ENCODE data around the gene CUL3. TPM values are rescaled to one million over a fixed set of nuclear protein-coding genes. Genes with fewer than 3 reads are reported as not detected.

CUL3 gene
- total and polyA plus RNA-seq, 2 of the 13 experiments (the other 11 are each of a cell fraction or from before 2014, with no cell fraction given) = 33.2 to 62.3 TPM

GRCh38 chr2:224444783-224445182 lies 140.4 kb downstream of the CUL3 start:
- FAIRE-seq (no peak), DNase-seq (ENCODE audit: low spot score) (no peak), ATAC-seq (no peak)
- peaks cover 13% of the 10 kb centered on the region; the same call in 1 of the 2 replicates for H3K4me1 ChIP-seq (ENCODE audit: insufficient read depth, low read length)
- H3K9me3 ChIP-seq (ENCODE audit: low read length) = no peaks in the 10 kb centered on the region
- H3K27me3 ChIP-seq (ENCODE audit: control insufficient read depth in 1 of 2, insufficient read depth in 2 of 2, low read length in 2 of 2) = peaks cover 3 to 28% of the 10 kb centered on the region in 2 experiments; a peak in 4 of 5 replicates
- no peaks in the 10 kb centered on the region for H3K79me2 ChIP-seq (ENCODE audit: insufficient read depth, low read length)
- no peaks in the 10 kb centered on the region for H4K20me1 ChIP-seq (ENCODE audit: insufficient read depth, low read length)
- TF ChIP-seq ELF4 (CRISPR knock-in tag; IDR thresholded peaks at IDR 0.05; ENCODE audit: borderline replicate concordance) = no peak
- no peak for TF ChIP-seq ZNF136 (CRISPR knock-in tag; IDR thresholded peaks at IDR 0.05; ENCODE audit: low read depth)
- TF ChIP-seq, protein P1, sequence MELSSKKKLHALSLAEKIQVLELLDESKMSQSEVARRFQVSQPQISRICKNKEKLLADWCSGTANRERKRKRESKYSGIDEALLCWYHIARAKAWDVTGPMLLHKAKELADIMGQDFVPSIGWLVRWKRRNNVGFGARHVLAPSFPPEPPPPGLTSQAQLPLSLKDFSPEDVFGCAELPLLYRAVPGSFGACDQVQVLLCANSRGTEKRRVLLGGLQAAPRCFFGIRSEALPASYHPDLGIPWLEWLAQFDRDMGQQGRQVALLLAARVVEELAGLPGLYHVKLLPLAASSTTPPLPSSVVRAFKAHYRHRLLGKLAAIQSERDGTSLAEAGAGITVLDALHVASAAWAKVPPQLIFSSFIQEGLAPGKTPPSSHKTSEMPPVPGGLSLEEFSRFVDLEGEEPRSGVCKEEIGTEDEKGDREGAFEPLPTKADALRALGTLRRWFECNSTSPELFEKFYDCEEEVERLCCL (CRISPR knock-in tag; IDR thresholded peaks at IDR 0.05; ENCODE audit: borderline replicate concordance) = no peak
- H3K4me3 ChIP-seq (replicated peaks in 1 of 3; ENCODE audit: insufficient read depth in 1 of 3, low read depth in 2 of 3, low read length in 3 of 3) = no peak overlapping the region
- CTCF ChIA-PET (ENCODE audit: low intra/inter-chr PET ratio, low total read pairs) = no interaction called here
- 47% methylated on average over 4 of the region's 4 CpGs for WGBS (ENCODE audit: low lambda C conversion rate)
- no peaks in the 10 kb centered on the region for H3K36me3 ChIP-seq (replicated peaks in 1 of 2; ENCODE audit: control insufficient read depth in 1 of 2, insufficient read depth in 2 of 2, low read length in 2 of 2)
- H2AFZ ChIP-seq (ENCODE audit: low read length) = no peak overlapping the region
- H3K27ac ChIP-seq (ENCODE audit: extremely low read length, insufficient read depth, low read length) = no peak overlapping the region
- POLR2A ChIA-PET = no interaction called here
- intact Hi-C loops (cut with micrococcal nuclease; ENCODE audit: unreplicated experiment) = no loop called here
- in situ Hi-C loops (cut with HindIII; ENCODE audit: extremely low pct_ligation_motif_present, low pct_unique_long_range_greater_than_20kb) = loop anchor here (5.0 kb wide), 1 partner anchor 87 kb away; no protein-coding TSS in a partner anchor
- no peak overlapping the region for H3K4me2 ChIP-seq (ENCODE audit: low read depth, low read length)
- H3K9ac ChIP-seq (ENCODE audit: insufficient read depth, low read depth, low read length) = no peak overlapping the region
- BruUV-seq (replicated peaks) = no TSS peak

GRCh38 chr2:224444021-224444420 lies 141.1 kb downstream of the CUL3 start:
- Histone ChIP-seq H3K4me2 (ENCODE audit: low read depth, low read length) (no peak overlapping the region), H3K9me3 (ENCODE audit: low read length) (no peaks in the 10 kb centered on the region), H3K79me2 (ENCODE audit: insufficient read depth, low read length) (no peaks in the 10 kb centered on the region), H2AFZ (ENCODE audit: low read length) (no peak overlapping the region), H4K20me1 (ENCODE audit: insufficient read depth, low read length) (no peaks in the 10 kb centered on the region), H3K4me1 (ENCODE audit: insufficient read depth, low read length) (peaks cover 13% of the 10 kb centered on the region; the same call in 1 of the 2 replicates), H3K36me3 (replicated peaks in 1 of 2; ENCODE audit: control insufficient read depth in 1 of 2, insufficient read depth in 2 of 2, low read length in 2 of 2) (no peaks in the 10 kb centered on the region), H3K9ac (ENCODE audit: insufficient read depth, low read depth, low read length) (no peak overlapping the region), H3K27ac (ENCODE audit: extremely low read length, insufficient read depth, low read length) (no peak overlapping the region), H3K27me3 (ENCODE audit: control insufficient read depth in 1 of 2, insufficient read depth in 2 of 2, low read length in 2 of 2) (peaks cover 3 to 28% of the 10 kb centered on the region in 2 experiments; a peak in 4 of 5 replicates), H3K4me3 (replicated peaks in 1 of 3; ENCODE audit: insufficient read depth in 1 of 3, low read depth in 2 of 3, low read length in 3 of 3) (no peak overlapping the region)
- TF ChIP-seq WIZ (CRISPR knock-in tag; IDR thresholded peaks at IDR 0.05) (no peak), HDAC6 (IDR thresholded peaks at IDR 0.05; ENCODE audit: low read depth, low read length) (no peak), SRSF1 (optimal IDR thresholded peaks at IDR 0.05; ENCODE audit: low read depth, low read length) (no peak), SALL2 (CRISPR knock-in tag; IDR thresholded peaks at IDR 0.05) (no peak), ZNF607 (CRISPR knock-in tag; IDR thresholded peaks at IDR 0.05; ENCODE audit: borderline replicate concordance) (no peak), KLF15 (CRISPR knock-in tag; IDR thresholded peaks at IDR 0.05; ENCODE audit: borderline replicate concordance) (no peak), STAG1 (CRISPR knock-in tag; IDR thresholded peaks at IDR 0.05) (no peak), ZNF550 (CRISPR knock-in tag; IDR thresholded peaks at IDR 0.05; ENCODE audit: borderline replicate concordance) (no peak), SALL1 (CRISPR knock-in tag; IDR thresholded peaks at IDR 0.05) (no peak), ZNF24 (IDR thresholded peaks at IDR 0.05) (no peak)
- TF ChIP-seq, protein P2, sequence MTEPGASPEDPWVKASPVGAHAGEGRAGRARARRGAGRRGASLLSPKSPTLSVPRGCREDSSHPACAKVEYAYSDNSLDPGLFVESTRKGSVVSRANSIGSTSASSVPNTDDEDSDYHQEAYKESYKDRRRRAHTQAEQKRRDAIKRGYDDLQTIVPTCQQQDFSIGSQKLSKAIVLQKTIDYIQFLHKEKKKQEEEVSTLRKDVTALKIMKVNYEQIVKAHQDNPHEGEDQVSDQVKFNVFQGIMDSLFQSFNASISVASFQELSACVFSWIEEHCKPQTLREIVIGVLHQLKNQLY (CRISPR knock-in tag; IDR thresholded peaks at IDR 0.05) = no peak
- ATAC-seq = no peak
- CTCF ChIA-PET (ENCODE audit: low intra/inter-chr PET ratio, low total read pairs) = no interaction called here
- intact Hi-C loops (cut with micrococcal nuclease; ENCODE audit: unreplicated experiment) (no loop called here), in situ Hi-C loops (cut with HindIII; ENCODE audit: extremely low pct_ligation_motif_present, low pct_unique_long_range_greater_than_20kb) (loop anchor here (5.0 kb wide), 1 partner anchor 87 kb away; no protein-coding TSS in a partner anchor)
- BruUV-seq (replicated peaks) = no TSS peak
- DNase-seq (ENCODE audit: low spot score) = no peak
- FAIRE-seq = no peak
- WGBS (ENCODE audit: low lambda C conversion rate) = 56% methylated on average over 5 of the region's 5 CpGs
- POLR2A ChIA-PET = no interaction called here
